Activated CD8-positive, alpha-beta T cell treated with anti-CD3 and anti-CD28 coated beads for 36 hours (primary cell): Measurements from ENCODE around the gene FRMD4B. TPM values are rescaled to one million over a fixed set of nuclear protein-coding genes. Genes with fewer than 3 reads are reported as not detected.

ENCODE experiments used
- ATAC-seq: fragments of 200-7000 bp; cut with Tn5 transposase; one replicate; pipeline ENCODE4 v1.10.0; 2021; ENCODE audit warnings: mild to moderate bottlenecking, moderate library complexity
- CTCF ChIA-PET: fragments of 350-600 bp; sonication (Branson Sonifier 250); formaldehyde crosslinking; loops from one replicate; lab custom pipeline; 2021; ENCODE audit warnings: antibody characterized with exemption; lab: Charles Lee
- POLR2A ChIA-PET: fragments of 350-600 bp; sonication (Branson Sonifier 250); formaldehyde crosslinking; loops from one replicate; lab custom pipeline; 2021; ENCODE audit warnings: antibody characterized with exemption; lab: Charles Lee
- DNase-seq: peaks from one replicate; pipeline ENCODE4 v3.0.0-alpha.2; 2020
- H3K27ac Mint-ChIP-seq: one replicate; pipeline ENCODE4 v1.8.0; 2021; ENCODE audit warnings: mild to moderate bottlenecking, mixed read lengths
- H3K27me3 Mint-ChIP-seq: one replicate; pipeline ENCODE4 v1.8.0; 2021; ENCODE audit warnings: mixed read lengths
- H3K36me3 Mint-ChIP-seq: one replicate; pipeline ENCODE4 v1.8.0; 2021; ENCODE audit warnings: low read depth, mixed read lengths
- H3K4me1 Mint-ChIP-seq: one replicate; pipeline ENCODE4 v1.8.0; 2021; ENCODE audit warnings: low read depth, mixed read lengths
- H3K4me3 Mint-ChIP-seq: one replicate; pipeline ENCODE4 v1.8.0; 2021; ENCODE audit warnings: mild to moderate bottlenecking, moderate library complexity, mixed read lengths
- H3K9me3 Mint-ChIP-seq: one replicate; pipeline ENCODE4 v1.8.0; 2021; ENCODE audit warnings: mixed read lengths
- CTCF ChIP-seq: fragments of 200-600 bp; IDR thresholded peaks from one replicate; pipeline ENCODE4 v1.8.0; 2022; ENCODE audit warnings: antibody characterized with exemption, mild to moderate bottlenecking
- intact Hi-C: fragments of 100-400 bp; cut with micrococcal nuclease; formaldehyde crosslinking; loops from one replicate; pipeline ENCODE4 v1.10.0; 2022
- total RNA-seq, 2 experiments: library from RNA; stranded (reverse); gene quantifications; one replicate each; pipeline ENCODE4 v1.2.3, GENCODE V29; 2021

The FRMD4B gene
- total RNA-seq, 2 experiments from 2014 or later: 11.7 to 11.8 TPM

GRCh38 chr3:69143612-69144011 lies 242.3 kb downstream of the FRMD4B start:
- H3K36me3 Mint-ChIP-seq: no peaks in the 10 kb centered on the region
- ATAC-seq: no peak

GRCh38 chr3:69142797-69143454 lies 243.0 kb downstream of the FRMD4B start:
- CTCF ChIA-PET: no interaction called here
- no peak for TF ChIP-seq CTCF

More at GRCh38 chr3:69143612-69144011, 242.3 kb downstream of the FRMD4B start:
- no peak overlapping the region for H3K4me3 Mint-ChIP-seq
- ChIA-PET POLR2A (no interaction called here), CTCF (interaction anchor here (1.9 kb wide), 1 partner anchor 267 kb away, joined by 4 read pairs; no protein-coding TSS in a partner anchor)
- no peak for TF ChIP-seq CTCF
- intact Hi-C loops: no loop called here
- H3K27ac Mint-ChIP-seq: no peak overlapping the region
- no peaks in the 10 kb centered on the region for H3K4me1 Mint-ChIP-seq
- no peaks in the 10 kb centered on the region for H3K9me3 Mint-ChIP-seq
- no peak for DNase-seq
- peaks cover 4% of the 10 kb centered on the region for H3K27me3 Mint-ChIP-seq

GRCh38 chr3:69142090-69142489 lies 243.8 kb downstream of the FRMD4B start:
- Mint-ChIP-seq H3K27ac (no peak overlapping the region), H3K27me3 (peaks cover 4% of the 10 kb centered on the region), H3K36me3 (no peaks in the 10 kb centered on the region), H3K4me1 (no peaks in the 10 kb centered on the region), H3K9me3 (no peaks in the 10 kb centered on the region), H3K4me3 (no peak overlapping the region)
- ATAC-seq: no peak
- TF ChIP-seq CTCF: no peak
- CTCF ChIA-PET: no interaction called here
- POLR2A ChIA-PET: no interaction called here
- intact Hi-C loops: no loop called here
- no peak for DNase-seq

More at GRCh38 chr3:69142797-69143454, 243.0 kb downstream of the FRMD4B start:
- Mint-ChIP-seq H3K9me3 (no peaks in the 10 kb centered on the region), H3K36me3 (no peaks in the 10 kb centered on the region), H3K27me3 (peaks cover 4% of the 10 kb centered on the region), H3K4me3 (no peak overlapping the region), H3K27ac (no peak overlapping the region), H3K4me1 (no peaks in the 10 kb centered on the region)
- no peak for ATAC-seq
- intact Hi-C loops: no loop called here
- DNase-seq: no peak
- POLR2A ChIA-PET: no interaction called here

GRCh38 chr3:69141313-69141712 lies 244.6 kb downstream of the FRMD4B start:
- Mint-ChIP-seq H3K4me1 (no peaks in the 10 kb centered on the region), H3K27me3 (peaks cover 4% of the 10 kb centered on the region), H3K27ac (no peak overlapping the region), H3K36me3 (no peaks in the 10 kb centered on the region), H3K4me3 (no peak overlapping the region), H3K9me3 (no peaks in the 10 kb centered on the region)
- no peak for DNase-seq
- intact Hi-C loops: no loop called here
- TF ChIP-seq CTCF: no peak
- ChIA-PET CTCF (interaction anchor here (1.0 kb wide), 1 partner anchor 16 kb away, joined by 3 read pairs; no protein-coding TSS in a partner anchor), POLR2A (no interaction called here)
- ATAC-seq: peak; percentile 20

- H3K9me3 Mint-ChIP-seq: no peaks in the 10 kb centered on the region
- POLR2A ChIA-PET: no interaction called here
- H3K27me3 Mint-ChIP-seq: peaks cover 5% of the 10 kb centered on the region
- no peak overlapping the region for H3K27ac Mint-ChIP-seq
- H3K36me3 Mint-ChIP-seq: no peaks in the 10 kb centered on the region
- DNase-seq (no peak), ATAC-seq (no peak)
- CTCF ChIA-PET: interaction anchor here (1.1 to 3.5 kb wide), 3 partner anchors 17 to 168 kb away, joined by 3 to 16 read pairs (median 11); no protein-coding TSS in a partner anchor
- no peaks in the 10 kb centered on the region for H3K4me1 Mint-ChIP-seq
- intact Hi-C loops: no loop called here
- H3K4me3 Mint-ChIP-seq: no peak overlapping the region
- no peak for TF ChIP-seq CTCF
Measured at GRCh38 chr3:69137412-69137811, 248.5 kb downstream of the FRMD4B start.
